ENCODE results near the gene LAMA1.

DNA sequence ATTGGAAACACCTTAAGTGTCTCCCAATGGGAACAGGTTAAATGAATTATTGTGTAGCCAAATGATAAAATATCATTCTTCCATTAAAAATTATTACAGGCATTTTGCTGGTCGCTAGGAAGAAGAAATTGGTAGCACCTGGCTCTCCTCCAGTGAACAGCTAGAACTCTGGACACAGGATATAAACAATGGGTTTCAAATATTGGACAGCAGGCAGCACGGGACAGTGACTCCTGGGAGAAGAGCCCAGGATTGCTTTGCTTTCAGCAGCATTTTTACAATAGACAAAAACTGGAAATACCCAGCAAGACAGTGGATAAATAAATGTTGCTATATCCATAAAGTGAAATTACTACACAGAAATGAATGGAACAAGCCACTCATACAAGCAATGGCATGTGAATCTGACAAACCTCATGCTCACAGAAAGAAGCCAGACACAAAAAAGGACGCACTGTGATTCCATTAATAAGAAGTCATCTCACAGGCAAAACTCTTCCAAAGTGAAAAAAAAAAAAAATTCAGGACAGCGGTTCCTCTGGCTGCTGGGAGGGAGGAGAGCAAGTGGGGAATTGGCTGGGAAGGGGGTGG is 50.5 kb downstream of the LAMA1 start:
- TF ChIP-seq EGR1 (IDR thresholded peaks at IDR 0.05; ENCODE audit: borderline replicate concordance, low read depth, low read length) = no peak
- no peak for TF ChIP-seq NRF1 (IDR thresholded peaks at IDR 0.05; ENCODE audit: low read depth, low read length)
- TF ChIP-seq EZH2 (IDR thresholded peaks at IDR 0.05; ENCODE audit: low read depth, low read length, severe bottlenecking) = no peak

All from H1 (cell line).